ENCODE results near the gene SEMA3F. TPM values are rescaled to one million over a fixed set of nuclear protein-coding genes. Genes with fewer than 3 reads are reported as not detected.

Gene SEMA3F
- total RNA-seq, 6 experiments from 2014 or later = 1.2 to 5.9 (median 4.2) TPM

- Histone ChIP-seq H3K4me3 (no peak overlapping the region), H3K9me3 (no peaks in the 10 kb centered on the region), H3K27me3 (no peaks in the 10 kb centered on the region), H3K36me3 (no peaks in the 10 kb centered on the region), H3K4me1 (peaks cover 0 to 35% (median 9%) of the 10 kb centered on the region in 4 donors), H3K27ac (no peak overlapping the region)
- WGBS (ENCODE audit: insufficient coverage, low coverage, low lambda C conversion rate, missing lambda C conversion rate) = 69% methylated on average over 3 of the region's 6 CpGs
- DNase-seq (no peak), ATAC-seq (no peak)
- no peak for TF ChIP-seq POLR2A (IDR thresholded peaks at IDR 0.05)
- TF ChIP-seq, protein P1, sequence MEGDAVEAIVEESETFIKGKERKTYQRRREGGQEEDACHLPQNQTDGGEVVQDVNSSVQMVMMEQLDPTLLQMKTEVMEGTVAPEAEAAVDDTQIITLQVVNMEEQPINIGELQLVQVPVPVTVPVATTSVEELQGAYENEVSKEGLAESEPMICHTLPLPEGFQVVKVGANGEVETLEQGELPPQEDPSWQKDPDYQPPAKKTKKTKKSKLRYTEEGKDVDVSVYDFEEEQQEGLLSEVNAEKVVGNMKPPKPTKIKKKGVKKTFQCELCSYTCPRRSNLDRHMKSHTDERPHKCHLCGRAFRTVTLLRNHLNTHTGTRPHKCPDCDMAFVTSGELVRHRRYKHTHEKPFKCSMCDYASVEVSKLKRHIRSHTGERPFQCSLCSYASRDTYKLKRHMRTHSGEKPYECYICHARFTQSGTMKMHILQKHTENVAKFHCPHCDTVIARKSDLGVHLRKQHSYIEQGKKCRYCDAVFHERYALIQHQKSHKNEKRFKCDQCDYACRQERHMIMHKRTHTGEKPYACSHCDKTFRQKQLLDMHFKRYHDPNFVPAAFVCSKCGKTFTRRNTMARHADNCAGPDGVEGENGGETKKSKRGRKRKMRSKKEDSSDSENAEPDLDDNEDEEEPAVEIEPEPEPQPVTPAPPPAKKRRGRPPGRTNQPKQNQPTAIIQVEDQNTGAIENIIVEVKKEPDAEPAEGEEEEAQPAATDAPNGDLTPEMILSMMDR (IDR thresholded peaks at IDR 0.05) = no peak
- intact Hi-C loops (cut with DNase I) = no loop called here
Measured at GRCh38 chr3:50168791-50169190, 13.7 kb downstream of the SEMA3F start.

- peak overlapping the region in 1 of 3 donors; percentile 13 for H3K27ac ChIP-seq
- H3K4me3 ChIP-seq = no peak overlapping the region
- TF ChIP-seq POLR2A (IDR thresholded peaks at IDR 0.05) = no peak
- TF ChIP-seq, protein P1 (IDR thresholded peaks at IDR 0.05) = no peak
- no peak for ATAC-seq
- H3K36me3 ChIP-seq = no peaks in the 10 kb centered on the region
- 40% methylated on average over 1 of the region's 11 CpGs for WGBS (ENCODE audit: insufficient coverage, low coverage, low lambda C conversion rate, missing lambda C conversion rate)
- peaks cover 0 to 35% (median 9%) of the 10 kb centered on the region in 4 donors for H3K4me1 ChIP-seq
- no peak for DNase-seq
- intact Hi-C loops (cut with DNase I) = no loop called here
- H3K9me3 ChIP-seq = no peaks in the 10 kb centered on the region
- no peaks in the 10 kb centered on the region for H3K27me3 ChIP-seq
Measured at GRCh38 chr3:50169232-50169832, 14.2 kb downstream of the SEMA3F start.

DNA sequence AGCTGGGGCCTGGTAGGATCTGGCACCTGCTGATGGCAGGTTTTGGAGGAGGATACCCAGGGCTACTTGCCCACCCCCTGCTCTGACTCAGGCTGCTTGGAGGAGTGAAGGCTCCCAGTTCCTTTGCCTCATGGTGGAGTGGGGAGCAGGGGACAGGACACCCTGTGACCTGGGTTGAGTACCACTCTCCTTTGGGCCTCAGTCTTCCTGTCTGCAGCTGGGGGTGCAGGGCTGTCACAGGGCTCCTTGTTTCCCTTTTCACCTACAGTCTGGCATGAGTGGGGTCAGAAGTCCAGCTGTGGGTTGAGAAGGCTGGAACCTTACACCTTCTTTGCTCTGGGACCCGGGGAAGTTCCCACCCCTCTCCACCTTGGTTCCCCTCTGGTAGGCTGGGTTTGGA is 14.7 kb downstream of the SEMA3F start:
- no CpG with 5 or more reads among the region's 1 CpG for WGBS (ENCODE audit: insufficient coverage, low coverage, low lambda C conversion rate, missing lambda C conversion rate)
- Histone ChIP-seq H3K4me3 (no peak overlapping the region), H3K27me3 (no peaks in the 10 kb centered on the region), H3K36me3 (no peaks in the 10 kb centered on the region), H3K4me1 (peaks cover 0 to 35% (median 9%) of the 10 kb centered on the region in 4 donors), H3K9me3 (no peaks in the 10 kb centered on the region), H3K27ac (peak overlapping the region; percentile 13 to 65 (median 20))
- TF ChIP-seq, protein P1 (IDR thresholded peaks at IDR 0.05) = no peak
- no peak for TF ChIP-seq POLR2A (IDR thresholded peaks at IDR 0.05)
- intact Hi-C loops (cut with DNase I) = no loop called here
- no peak for ATAC-seq
- no peak for DNase-seq

DNA sequence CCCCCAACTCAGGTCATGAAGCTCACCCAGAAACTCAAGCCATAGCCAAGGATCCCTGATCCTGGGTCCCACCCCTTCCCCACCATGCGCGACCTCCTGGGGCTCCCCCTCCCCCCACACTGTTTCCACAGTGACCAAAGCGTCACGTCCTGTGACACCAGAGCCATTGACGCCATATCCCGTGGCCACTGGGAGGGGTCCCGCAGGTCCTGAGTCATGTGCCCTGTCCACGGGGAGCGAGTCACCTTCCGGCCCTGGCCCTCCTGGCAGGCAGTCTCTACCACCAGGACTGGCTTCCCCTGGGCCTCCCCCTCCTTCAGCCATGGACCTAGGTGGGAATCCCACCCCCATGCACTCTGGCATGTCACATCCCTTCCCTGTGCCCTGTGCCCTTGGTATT is 15.6 kb downstream of the SEMA3F start:
- intact Hi-C loops (cut with DNase I) = no loop called here
- TF ChIP-seq, protein P1 (IDR thresholded peaks at IDR 0.05) = no peak
- no peak for TF ChIP-seq POLR2A (IDR thresholded peaks at IDR 0.05)
- Histone ChIP-seq H3K4me3 (no peak overlapping the region), H3K36me3 (no peaks in the 10 kb centered on the region), H3K9me3 (no peaks in the 10 kb centered on the region), H3K27me3 (no peaks in the 10 kb centered on the region), H3K4me1 (peaks cover 0 to 31% (median 9%) of the 10 kb centered on the region in 4 donors), H3K27ac (peak overlapping the region; percentile 20 to 65 (median 37))
- DNase-seq = peak in 1 of 3 donors; percentile 74
- WGBS (ENCODE audit: insufficient coverage, low coverage, low lambda C conversion rate, missing lambda C conversion rate) = 62% methylated on average over 3 of the region's 10 CpGs
- peak; percentile 12 to 68 (median 50) for ATAC-seq

All from right lobe of liver (tissue), 6 donors.